Lung (tissue), 12 donors: ENCODE results near the gene VMO1. TPM values are rescaled to one million over a fixed set of nuclear protein-coding genes. Genes with fewer than 3 reads are reported as not detected.
A peak's percentile ranks its signal among the peaks of the same experiment; 100 is the strongest.

ENCODE experiments used
- ATAC-seq: fragments of 200-7000 bp; cut with Tn5 transposase; one replicate; pipeline ENCODE4 v1.9.1; 2020; ENCODE audit warnings: moderate number of reproducible peaks; ENCODE audit not compliant: insufficient read depth, low FRiP score
- DNase-seq, 3 donors: peaks; one replicate each; pipeline ENCODE4 v3.0.0-alpha.2; 2013 to 2017
- H3K27ac ChIP-seq, 2 donors: one replicate each; pipeline ENCODE4 v1.5.1; 2013; ENCODE audit warnings: mild to moderate bottlenecking in 2 of 2, moderate library complexity in 2 of 2, control low read depth in 1 of 2, inconsistent platforms in 1 of 2, low read depth in 1 of 2, low read length in 1 of 2
- H3K27me3 ChIP-seq, 3 donors: one replicate each; pipeline ENCODE4 v1.5.1; 2013; ENCODE audit warnings: low read length in 2 of 3; ENCODE audit not compliant: control insufficient read depth in 3 of 3, insufficient read depth in 3 of 3
- H3K36me3 ChIP-seq, 4 donors: one replicate each; pipeline ENCODE4 v1.5.1; 2013; ENCODE audit warnings: low read length in 4 of 4, mild to moderate bottlenecking in 1 of 4, moderate library complexity in 1 of 4; ENCODE audit not compliant: control insufficient read depth in 4 of 4, insufficient read depth in 4 of 4
- H3K4me1 ChIP-seq, 5 donors: one replicate each; pipeline ENCODE4 v1.5.1; 2013; ENCODE audit warnings: low read length in 5 of 5, mild to moderate bottlenecking in 2 of 5, moderate library complexity in 1 of 5; ENCODE audit not compliant: control insufficient read depth in 5 of 5, insufficient read depth in 5 of 5
- H3K4me3 ChIP-seq: one replicate; pipeline ENCODE4 v1.5.1; 2013; ENCODE audit warnings: mild to moderate bottlenecking, control low read depth, moderate library complexity
- H3K9ac ChIP-seq, 2 donors: one replicate each; pipeline ENCODE4 v1.5.1; 2013; ENCODE audit warnings: low read length in 2 of 2, control low read depth in 1 of 2; ENCODE audit not compliant: insufficient read depth in 1 of 2
- H3K9me3 ChIP-seq, 4 donors: one replicate each; pipeline ENCODE4 v1.5.1; 2013; ENCODE audit warnings: low read length in 3 of 4, mild to moderate bottlenecking in 1 of 4, moderate library complexity in 1 of 4; ENCODE audit not compliant: control insufficient read depth in 4 of 4, insufficient read depth in 3 of 4
- CTCF ChIP-seq: IDR thresholded peaks from 2 replicates; pipeline ENCODE4 v1.5.1; 2012; ENCODE audit warnings: mild to moderate bottlenecking; ENCODE audit errors: control extremely low read depth, extremely low read depth
- WGBS, 2 donors: extraction: QIAGEN DNeasy Blood & Tissue Kit; methylation state at CpG; one replicate each; pipeline ENCODE4 v1.1.7; 2013; 5-methylcytosine and 5-hydroxymethylcytosine counted together
- polyA plus RNA-seq, 2 donors: library from polyadenylated mRNA; stranded (reverse); fragments of 200-250 nt; gene quantifications; one replicate each; pipeline ENCODE4 v1.2.1, GENCODE V29; 2013
- total RNA-seq, 2 donors: library from RNA; depleted of rRNA in 1 of 2; stranded (reverse); fragments of >200 nt in 1 of 2; gene quantifications; one replicate each; pipeline ENCODE4 v1.2.1, GENCODE V29; 2014 to 2021
- donor health status: control.
- donor health status: control.
- donor health status: Bipolar disorder and iron deficiency.
- donor health status: healthy.
- donor health status: DM: yes; HTN: yes; CAD: no.

Gene VMO1
- total and polyA plus RNA-seq, 4 donors = 2.1 to 21.8 (median 17.7) TPM

DNA sequence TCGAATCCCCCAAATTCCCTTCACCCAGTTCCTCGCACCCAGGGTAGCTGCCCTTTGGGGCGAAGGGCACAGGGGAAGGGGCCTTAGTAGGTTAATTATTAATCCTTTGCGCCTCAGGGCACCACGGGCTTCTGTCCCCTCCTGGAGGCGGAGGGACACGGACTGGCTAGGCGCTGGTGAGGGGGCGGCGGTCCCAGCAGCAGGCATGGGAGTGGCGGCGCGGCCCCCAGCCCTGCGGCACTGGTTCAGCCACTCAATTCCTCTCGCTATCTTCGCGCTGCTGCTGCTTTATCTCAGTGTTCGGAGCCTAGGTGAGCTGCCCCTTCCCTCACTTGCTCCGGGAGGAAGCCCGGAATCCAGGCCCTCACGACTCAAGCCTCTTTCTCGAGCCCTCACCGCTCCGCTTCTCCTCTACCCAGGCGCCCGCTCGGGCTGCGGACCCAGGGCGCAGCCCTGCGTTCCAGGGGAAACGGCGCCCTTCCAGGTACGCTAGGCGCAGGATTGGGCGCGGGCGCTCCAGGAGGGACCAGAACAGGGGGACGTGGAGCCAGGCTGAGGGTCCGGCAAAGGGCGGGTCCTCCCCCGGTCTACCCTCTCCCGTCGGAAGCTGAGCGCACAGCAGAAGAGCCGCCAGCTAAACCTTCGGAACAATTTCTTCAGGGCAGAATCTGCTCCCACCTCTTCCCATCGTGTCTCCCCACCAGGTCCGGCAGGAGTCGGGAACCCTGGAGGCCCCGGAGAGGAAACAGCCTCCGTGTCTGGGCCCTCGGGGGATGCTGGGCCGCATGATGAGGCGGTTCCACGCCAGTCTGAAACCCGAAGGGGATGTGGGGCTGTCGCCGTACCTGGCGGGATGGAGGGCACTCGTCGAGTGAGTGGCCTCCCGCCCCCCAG, 2.9 kb upstream of the VMO1 start, which contains the start of gene GLTPD2:
Gene GLTPD2 (plus strand): TSS at position 158 of the 894 bp plus-strand sequence. CDS start 48 bp downstream, at position 206.
- Histone ChIP-seq H3K4me1 (peaks cover 4 to 33% (median 17%) of the 10 kb centered on the region in 5 donors), H3K27me3 (peaks cover 0 to 25% (median 17%) of the 10 kb centered on the region in 3 donors), H3K9me3 (no peaks in the 10 kb centered on the region), H3K9ac (peak within 1 kb of the TSS in 1 of 2 donors; percentile 17), H3K4me3 (peak within 1 kb of the TSS; percentile 50), H3K36me3 (no peaks in the 10 kb centered on the region), H3K27ac (peak within 1 kb of the TSS; percentile 91 to 97)
- no peak for ATAC-seq
- DNase-seq = no peak
- no peak for TF ChIP-seq CTCF
- WGBS, 2 donors = 19 to 35% methylated on average over 58 to 62 of the region's 62 CpGs

- no peak for TF ChIP-seq CTCF
- H3K4me3 ChIP-seq = no peak overlapping the region
- 78 to 83% methylated on average over 14 of the region's 14 CpGs for WGBS, 2 donors
Measured at GRCh38 chr17:4788159-4788806, 2.1 kb upstream of the VMO1 start.

DNA sequence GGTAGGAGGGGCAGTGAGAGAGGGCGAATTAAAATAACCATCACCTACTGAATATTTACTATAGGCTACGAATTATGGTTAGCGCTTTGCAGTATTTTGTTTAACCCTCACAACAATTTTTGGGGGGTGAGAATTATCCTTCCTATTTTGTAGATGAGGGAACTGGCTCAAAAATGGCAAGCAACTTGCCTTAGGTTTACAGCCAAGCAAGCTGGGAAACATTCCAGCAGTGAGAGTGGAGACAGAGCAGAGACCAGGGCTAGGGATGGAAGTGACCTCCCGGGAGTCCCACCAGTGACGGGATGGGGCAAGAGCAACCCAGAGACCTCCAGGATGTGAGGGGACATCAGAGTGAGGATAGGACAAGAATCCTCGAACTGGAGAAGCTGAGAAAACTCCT, 352 bp upstream of the VMO1 start:
- Histone ChIP-seq H3K4me3 (no peak overlapping the region), H3K27me3 (peaks cover 0 to 44% (median 33%) of the 10 kb centered on the region in 3 donors), H3K9me3 (peaks cover 0 to 2% (median 0%) of the 10 kb centered on the region in 4 donors), H3K9ac (no peak overlapping the region), H3K4me1 (peaks cover 4 to 33% (median 17%) of the 10 kb centered on the region in 5 donors), H3K36me3 (no peaks in the 10 kb centered on the region), H3K27ac (no peak overlapping the region)
- no peak for ATAC-seq
- no peak for DNase-seq
- TF ChIP-seq CTCF = no peak
- whole genome bisulfite sequencing, 2 donors = 14 to 17% methylated on average over 6 of the region's 6 CpGs

More at GRCh38 chr17:4788159-4788806, 2.1 kb upstream of the VMO1 start:
- H3K36me3 ChIP-seq = no peaks in the 10 kb centered on the region
- peak overlapping the region in 1 of 2 donors; percentile 42 for H3K27ac ChIP-seq
- ATAC-seq = no peak
- no peaks in the 10 kb centered on the region for H3K9me3 ChIP-seq
- no peak overlapping the region for H3K9ac ChIP-seq
- H3K27me3 ChIP-seq = peaks cover 0 to 32% (median 24%) of the 10 kb centered on the region in 3 donors
- peaks cover 4 to 33% (median 17%) of the 10 kb centered on the region in 5 donors for H3K4me1 ChIP-seq
- no peak for DNase-seq
